Measurements from ENCODE around the gene CD226.

DNA sequence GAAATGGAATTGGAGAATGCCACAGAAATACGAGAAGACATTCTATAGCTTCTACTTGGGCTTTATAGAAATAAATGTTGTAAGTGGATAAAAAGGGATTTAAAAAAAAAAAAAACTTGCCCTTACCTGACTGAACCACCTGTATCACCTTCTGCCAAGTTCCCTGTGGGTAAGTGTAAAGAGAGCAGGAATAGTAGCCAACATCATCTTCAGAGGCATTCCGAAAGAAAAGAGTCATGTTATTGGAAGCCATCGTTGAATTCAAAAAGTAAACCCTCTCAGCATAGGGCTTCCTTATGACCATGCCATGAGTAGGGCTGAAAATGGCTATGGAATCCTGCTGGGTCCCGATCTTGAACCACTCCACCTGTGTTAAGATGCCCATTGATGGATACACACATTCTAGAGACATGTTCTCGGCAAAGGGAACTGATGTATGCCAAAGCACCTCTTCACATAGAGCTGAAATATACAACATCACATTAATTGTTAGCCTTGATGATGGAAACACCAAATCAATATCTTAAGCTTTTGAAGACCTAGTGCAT lies 991 bp downstream of the CD226 start:
- TF ChIP-seq CTCF (IDR thresholded peaks at IDR 0.05; ENCODE audit: low read depth, low read length, poor library complexity, severe bottlenecking) (no peak), EZH2phosphoT487 (IDR thresholded peaks at IDR 0.05; ENCODE audit: borderline replicate concordance, low read length) (no peak)
